Dedifferentiated amniotic fluid mesenchymal stem cell (primary cell): Measurements from ENCODE around the gene MRTO4.
"Not testable (repeated sequence)": the region's sequence is repeated elsewhere in the genome, so short reads cannot be mapped to it uniquely, and the experiment has no call there.

Experiments used
- DNase-seq: peaks from one replicate; pipeline ENCODE4 v3.0.0-alpha.2; 2016; ENCODE audit errors: extremely low spot score

The MRTO4 gene

GRCh38 chr1:19222979-19223824 is 28.4 kb upstream of the MRTO4 start:
- DNase-seq, result no peak

DNA sequence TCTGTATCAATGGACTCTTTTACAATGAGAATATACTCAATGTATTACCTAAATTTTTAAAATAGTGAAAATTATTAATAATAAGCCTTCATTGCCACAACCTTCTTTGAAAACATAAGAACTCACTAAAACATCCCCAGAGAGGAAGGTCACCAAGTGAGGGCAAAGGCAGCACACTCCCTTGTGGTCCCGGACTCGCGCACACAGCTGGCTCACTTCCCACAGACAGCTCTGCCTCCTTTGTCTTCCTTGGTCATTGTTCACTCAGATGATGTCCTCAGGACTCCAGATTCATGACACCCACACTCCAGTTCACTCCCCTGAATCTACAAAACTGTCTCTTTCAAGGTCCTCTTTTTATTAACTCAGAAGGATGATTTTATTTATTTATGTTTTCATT is 22.4 kb upstream of the MRTO4 start:
- DNase-seq, result no peak

DNA sequence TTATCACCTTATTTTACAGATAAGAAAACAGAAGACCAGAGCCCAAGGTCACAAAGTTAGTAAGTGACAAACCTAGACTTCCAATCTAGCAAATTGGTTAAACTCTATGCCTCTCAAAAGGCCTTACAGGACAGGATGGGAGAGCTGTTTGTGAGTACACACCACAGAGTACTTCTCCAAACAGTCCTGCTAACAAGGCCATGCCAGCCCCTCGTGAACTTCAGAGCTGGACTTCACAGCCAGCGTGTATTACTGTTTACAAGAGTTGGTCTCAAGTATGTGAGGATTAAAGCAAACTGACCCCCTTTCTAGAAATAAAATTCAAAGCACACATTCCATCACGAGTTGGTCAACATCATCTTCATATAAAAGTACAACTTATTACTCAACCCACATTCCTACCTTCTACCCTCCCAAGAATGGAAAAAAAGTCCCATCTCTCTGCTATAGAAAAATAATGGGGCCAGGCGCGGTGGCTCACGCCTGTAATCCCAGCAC is 21.7 kb upstream of the MRTO4 start:
- no peak for DNase-seq

- not testable (repeated sequence) for DNase-seq
Observed at GRCh38 chr1:19231736-19232523, 19.7 kb upstream of the MRTO4 start.

- DNase-seq, result peak; percentile 77
Observed at GRCh38 chr1:19232524-19232846, 19.1 kb upstream of the MRTO4 start.

DNA sequence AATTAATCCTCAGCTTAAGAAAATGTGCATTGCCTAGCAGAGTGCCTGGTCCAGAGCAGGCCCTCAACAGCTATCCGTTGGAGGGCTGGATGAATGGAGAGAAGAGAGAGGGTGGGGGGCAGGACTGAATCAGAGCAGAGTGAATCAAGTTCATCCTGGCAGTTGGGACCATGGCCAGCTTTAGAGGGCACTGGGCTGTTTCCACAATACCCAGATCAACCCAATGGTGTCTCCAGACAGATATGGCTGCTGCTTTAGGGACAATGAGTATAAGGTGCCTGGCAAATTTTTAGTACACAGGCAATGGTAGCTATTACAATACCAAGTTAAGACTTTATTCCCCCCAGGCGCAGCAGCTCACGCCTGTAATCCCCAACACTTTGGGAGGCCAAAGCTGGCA is 17.4 kb upstream of the MRTO4 start:
- no peak for DNase-seq

- DNase-seq, result no peak
Observed at GRCh38 chr1:19239876-19240275, 11.7 kb upstream of the MRTO4 start.

DNA sequence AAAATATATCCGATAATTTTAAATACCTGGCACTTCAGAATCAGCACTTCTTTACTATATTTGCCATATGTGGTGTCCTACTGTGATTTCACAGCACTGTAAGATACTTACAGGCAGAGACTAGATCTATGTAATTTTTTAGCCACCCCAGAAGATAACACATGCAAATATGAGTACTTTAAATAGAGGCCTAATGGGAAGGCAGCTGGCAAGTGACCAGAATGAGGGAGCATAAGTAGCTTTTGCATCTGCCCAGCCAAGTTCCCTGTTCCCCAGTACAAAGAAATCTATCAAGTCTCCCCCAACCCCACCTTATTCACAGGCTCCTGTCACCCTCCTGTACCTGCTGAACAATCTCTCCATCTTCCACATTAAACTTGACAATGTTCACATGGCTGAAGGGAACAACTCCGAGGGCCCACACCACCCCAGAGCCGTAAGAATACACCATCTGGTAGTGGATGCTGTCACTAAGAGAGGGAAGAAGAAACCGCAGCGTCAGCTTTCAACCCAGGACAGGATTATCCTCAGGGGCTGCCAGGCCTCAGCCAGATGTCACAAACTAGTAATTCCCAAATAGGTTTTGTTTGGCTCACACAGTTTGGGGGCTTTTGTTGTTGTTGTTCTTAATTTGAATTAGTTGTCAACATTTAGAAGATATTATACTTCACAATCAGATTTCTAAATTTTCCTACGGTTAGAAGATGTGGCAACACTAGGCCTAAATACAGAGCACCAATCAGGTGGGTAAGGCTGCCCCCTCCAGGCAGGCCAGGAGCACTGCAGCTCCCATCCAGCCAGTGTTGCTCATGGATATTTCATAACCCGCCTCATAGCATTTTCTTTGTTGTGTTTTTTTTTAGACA is 10.7 kb upstream of the MRTO4 start:
- DNase-seq, result peak; percentile 82

- no peak for DNase-seq
Observed at GRCh38 chr1:19250629-19251304, 838 bp upstream of the MRTO4 start.

DNA sequence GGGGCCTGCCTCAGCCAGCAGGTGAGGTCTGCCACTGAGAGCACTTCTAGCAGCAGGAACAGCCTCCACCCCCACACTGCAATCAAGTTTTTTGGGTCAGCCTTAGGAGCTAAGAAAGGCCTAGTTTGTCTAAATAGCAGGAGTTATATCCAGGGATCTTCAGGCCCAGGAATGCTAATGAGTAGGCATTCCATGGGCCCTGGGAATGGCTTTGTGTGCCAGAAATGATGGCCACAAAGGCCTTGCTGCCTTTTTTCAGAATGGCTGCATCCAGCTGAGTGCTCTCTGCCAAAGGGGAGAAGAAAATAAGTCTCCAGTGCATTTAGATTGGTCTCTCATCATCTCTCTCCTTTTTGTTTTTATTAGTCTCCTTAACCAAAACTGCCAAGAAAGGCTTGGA is 2.8 kb downstream of the MRTO4 start:
- no peak for DNase-seq

GRCh38 chr1:19255288-19255687 is 3.7 kb downstream of the MRTO4 start:
- no peak for DNase-seq

GRCh38 chr1:19256301-19256700 is 4.7 kb downstream of the MRTO4 start:
- DNase-seq, result not testable (repeated sequence)

GRCh38 chr1:19257178-19257914 is 5.7 kb downstream of the MRTO4 start:
- no peak for DNase-seq

- no peak for DNase-seq
Observed at GRCh38 chr1:19258353-19258752, 6.7 kb downstream of the MRTO4 start.

GRCh38 chr1:19260211-19261138 is 8.9 kb downstream of the MRTO4 start:
- peak; percentile 96 for DNase-seq

- DNase-seq, result no peak
Observed at GRCh38 chr1:19262047-19262446, 10.4 kb downstream of the MRTO4 start.

DNA sequence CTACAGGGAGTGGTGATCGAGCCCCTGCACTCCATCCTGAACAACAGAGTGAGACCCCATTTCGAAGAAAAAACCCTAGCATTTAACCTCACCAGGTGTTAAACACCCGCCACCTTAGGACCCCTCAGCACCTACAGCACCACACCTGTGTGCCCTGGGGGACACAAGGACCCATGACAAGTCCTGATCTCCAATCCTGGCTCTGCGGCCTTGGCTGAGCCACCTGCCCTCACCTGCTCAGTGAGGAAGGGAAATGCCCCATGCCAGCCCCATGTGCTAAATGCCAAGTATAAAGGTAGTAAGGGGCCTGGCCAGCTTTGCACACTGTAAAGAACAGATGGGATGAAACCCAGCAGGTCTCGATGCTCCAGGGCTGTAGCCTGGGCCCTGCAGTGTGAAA is 11.1 kb downstream of the MRTO4 start:
- DNase-seq, result no peak

GRCh38 chr1:19268445-19268844 is 16.8 kb downstream of the MRTO4 start:
- no peak for DNase-seq
